Uterine smooth muscle cell (primary cell): ENCODE measurements around the gene NLRP7. TPM values are rescaled to one million over a fixed set of nuclear protein-coding genes. Genes with fewer than 3 reads are reported as not detected.

Experiments used
- total RNA-seq: library from RNA; depleted of rRNA; stranded (reverse); fragments of >200 nt; gene quantifications from 2 replicates; pipeline ENCODE4 v1.2.3, GENCODE V29; 2014

The NLRP7 gene
- total RNA-seq: 0.22 TPM in 1 of 2 replicates, not detected in the other

GRCh38 chr19:54947381-54947780, at the start of gene NLRP7:
Gene NLRP7, minus strand, starts transcription at chr19:54947530.

GRCh38 chr19:54905803-54906511, 41.4 kb downstream of the NLRP7 start, which contains the start of gene NCR1:
Gene NCR1, plus strand, starts transcription at chr19:54906148. Its CDS starts 40 bp downstream, at chr19:54906188.

GRCh38 chr19:54873990-54874389, 73.3 kb downstream of the NLRP7 start, which contains the start of gene FCAR:
Gene FCAR, plus strand, starts transcription at chr19:54874235. Its CDS starts 55 bp downstream, at chr19:54874290.

Other genes with a start within 250 kb of the NLRP7 start
- not detected in 2 replicates for gene KIR3DL3, start 223.1 kb downstream of the NLRP7 start, total RNA-seq
- gene KIR2DL3, start 209.0 kb downstream of the NLRP7 start, total RNA-seq: not detected in 2 replicates
- not detected in 2 replicates for gene KIR2DL1, start 177.7 kb downstream of the NLRP7 start, total RNA-seq
- gene KIR2DL4, start 143.9 kb downstream of the NLRP7 start, total RNA-seq: not detected in 2 replicates
- not detected in 2 replicates for gene KIR3DL1, start 131.1 kb downstream of the NLRP7 start, total RNA-seq
- not detected in 2 replicates for gene KIR2DS4, start 114.9 kb downstream of the NLRP7 start, total RNA-seq
- not detected in 2 replicates for gene KIR3DL2, start 97.1 kb downstream of the NLRP7 start, total RNA-seq
- gene FCAR, start 73.3 kb downstream of the NLRP7 start, total RNA-seq: not detected in 2 replicates
- gene NCR1, start 41.4 kb downstream of the NLRP7 start, total RNA-seq: not detected in 2 replicates
- under 0.01 and 0.33 TPM in 2 replicates for gene NLRP2, start 18.8 kb upstream of the NLRP7 start, total RNA-seq
- gene GP6, start 90.7 kb upstream of the NLRP7 start, total RNA-seq: not detected in 2 replicates
- 10.7 and 11.0 TPM in 2 replicates for gene RDH13, start 115.6 kb upstream of the NLRP7 start, total RNA-seq
- 0.75 and 1.8 TPM in 2 replicates for gene EPS8L1, start 128.3 kb upstream of the NLRP7 start, total RNA-seq
- gene PPP1R12C, start 170.1 kb upstream of the NLRP7 start, total RNA-seq: 44.6 and 50.9 TPM in 2 replicates
- gene TNNT1, start 201.7 kb upstream of the NLRP7 start, total RNA-seq: 4.1 and 4.5 TPM in 2 replicates
- gene TNNI3, start 210.2 kb upstream of the NLRP7 start, total RNA-seq: not detected in 2 replicates
- gene DNAAF3, start 219.1 kb upstream of the NLRP7 start, total RNA-seq: 0.33 and 0.75 TPM in 2 replicates
- gene SYT5, start 232.8 kb upstream of the NLRP7 start, total RNA-seq: under 0.01 and 0.12 TPM in 2 replicates